ENCODE results near the gene SUPT6H.

DNA sequence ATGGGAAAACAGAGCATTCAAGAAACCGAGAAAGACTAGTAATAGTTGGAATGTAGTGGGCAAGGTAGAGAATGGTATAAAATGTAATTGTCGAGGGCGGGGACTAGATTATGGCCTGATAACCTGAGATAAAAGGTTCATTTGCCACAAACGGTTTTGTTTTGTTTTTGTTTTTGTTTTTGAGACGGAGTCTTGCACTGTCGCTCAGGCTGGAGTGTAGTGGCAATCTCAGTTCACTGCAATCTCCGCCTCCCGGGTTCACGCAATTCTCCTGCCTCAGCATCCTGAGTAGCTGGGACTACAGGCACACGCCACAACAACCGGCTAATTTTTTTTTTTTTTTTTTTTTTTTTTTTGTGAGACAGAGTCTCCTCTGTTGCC, 67.9 kb downstream of the SUPT6H start:
- TF ChIP-seq, protein P1, sequence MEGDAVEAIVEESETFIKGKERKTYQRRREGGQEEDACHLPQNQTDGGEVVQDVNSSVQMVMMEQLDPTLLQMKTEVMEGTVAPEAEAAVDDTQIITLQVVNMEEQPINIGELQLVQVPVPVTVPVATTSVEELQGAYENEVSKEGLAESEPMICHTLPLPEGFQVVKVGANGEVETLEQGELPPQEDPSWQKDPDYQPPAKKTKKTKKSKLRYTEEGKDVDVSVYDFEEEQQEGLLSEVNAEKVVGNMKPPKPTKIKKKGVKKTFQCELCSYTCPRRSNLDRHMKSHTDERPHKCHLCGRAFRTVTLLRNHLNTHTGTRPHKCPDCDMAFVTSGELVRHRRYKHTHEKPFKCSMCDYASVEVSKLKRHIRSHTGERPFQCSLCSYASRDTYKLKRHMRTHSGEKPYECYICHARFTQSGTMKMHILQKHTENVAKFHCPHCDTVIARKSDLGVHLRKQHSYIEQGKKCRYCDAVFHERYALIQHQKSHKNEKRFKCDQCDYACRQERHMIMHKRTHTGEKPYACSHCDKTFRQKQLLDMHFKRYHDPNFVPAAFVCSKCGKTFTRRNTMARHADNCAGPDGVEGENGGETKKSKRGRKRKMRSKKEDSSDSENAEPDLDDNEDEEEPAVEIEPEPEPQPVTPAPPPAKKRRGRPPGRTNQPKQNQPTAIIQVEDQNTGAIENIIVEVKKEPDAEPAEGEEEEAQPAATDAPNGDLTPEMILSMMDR (IDR thresholded peaks at IDR 0.05), result no peak
- no peak for TF ChIP-seq POLR2A (IDR thresholded peaks at IDR 0.05)
